Muscle of leg (tissue), 11 donors: ENCODE results near the gene ZNF655. TPM values are rescaled to one million over a fixed set of nuclear protein-coding genes. Genes with fewer than 3 reads are reported as not detected.
A peak's percentile ranks its signal among the peaks of the same experiment; 100 is the strongest.

Source experiments
- DNase-seq: peaks from one replicate; pipeline ENCODE4 v3.0.0; 2013
- H3K27ac ChIP-seq: one replicate; pipeline ENCODE4 v1.5.1; 2013; ENCODE audit warnings: mild to moderate bottlenecking, low read length, control low read depth
- H3K27me3 ChIP-seq: one replicate; pipeline ENCODE4 v1.6.1; 2013; ENCODE audit warnings: low read length; ENCODE audit not compliant: control insufficient read depth, insufficient read depth
- H3K36me3 ChIP-seq: one replicate; pipeline ENCODE4 v1.6.1; 2013; ENCODE audit warnings: low read length; ENCODE audit not compliant: control insufficient read depth, insufficient read depth
- H3K4me1 ChIP-seq: one replicate; pipeline ENCODE4 v1.6.1; 2013; ENCODE audit warnings: low read length; ENCODE audit not compliant: control insufficient read depth, insufficient read depth
- H3K4me3 ChIP-seq: one replicate; pipeline ENCODE4 v1.5.1; 2013; ENCODE audit warnings: low read length, control low read depth
- H3K9me3 ChIP-seq: replicated peaks from 2 replicates; pipeline ENCODE4 v1.6.1; 2013; ENCODE audit warnings: low read depth, low read length; ENCODE audit not compliant: control insufficient read depth
- whole genome bisulfite sequencing: methylation state at CpG from one replicate; pipeline ENCODE4 v1.1.5; 2013; ENCODE audit warnings: missing lambda C conversion rate; ENCODE audit not compliant: insufficient coverage; 5-methylcytosine and 5-hydroxymethylcytosine counted together
- polyA plus RNA-seq, 8 donors: library from polyadenylated mRNA; unstranded; fragments of 120-200 nt; gene quantifications; one replicate each; pipeline versions ENCODE4 v1.2.1 to v1.2.3, GENCODE V29; 2013; ENCODE audit warnings: inconsistent platforms in 1 of 8, low replicate concordance in 1 of 8; ENCODE audit not compliant: insufficient read length in 8 of 8, insufficient read depth in 1 of 8
- total RNA-seq: library from RNA; stranded (reverse); fragments of 120-200 nt; gene quantifications from one replicate; pipeline ENCODE4 v1.2.4, GENCODE V29; 2013

Gene ZNF655
- total and polyA plus RNA-seq, 9 donors = 32.3 to 51.9 (median 38.7) TPM

- WGBS = 59% methylated on average over 2 of the region's 7 CpGs
- Histone ChIP-seq H3K4me1 (no peaks in the 10 kb centered on the region), H3K36me3 (no peaks in the 10 kb centered on the region), H3K4me3 (no peak overlapping the region), H3K27ac (no peak overlapping the region), H3K9me3 (no peaks in the 10 kb centered on the region), H3K27me3 (no peaks in the 10 kb centered on the region)
- DNase-seq = no peak
Observed at GRCh38 chr7:99601656-99602310, 43.3 kb downstream of the ZNF655 start.

- WGBS = no CpG with 5 or more reads among the region's 7 CpGs
- Histone ChIP-seq H3K4me1 (no peaks in the 10 kb centered on the region), H3K27ac (no peak overlapping the region), H3K4me3 (no peak overlapping the region), H3K36me3 (no peaks in the 10 kb centered on the region), H3K27me3 (no peaks in the 10 kb centered on the region), H3K9me3 (no peaks in the 10 kb centered on the region)
- DNase-seq = no peak
Observed at GRCh38 chr7:99605527-99605926, 47.1 kb downstream of the ZNF655 start.

- no peak overlapping the region for H3K4me3 ChIP-seq
- no peaks in the 10 kb centered on the region for H3K27me3 ChIP-seq
- no peak overlapping the region for H3K27ac ChIP-seq
- no peaks in the 10 kb centered on the region for H3K36me3 ChIP-seq
- DNase-seq = no peak
- no peaks in the 10 kb centered on the region for H3K9me3 ChIP-seq
- WGBS = 73% methylated on average over 7 of the region's 8 CpGs
- H3K4me1 ChIP-seq = no peaks in the 10 kb centered on the region
Observed at GRCh38 chr7:99606531-99606930, 48.1 kb downstream of the ZNF655 start.

- WGBS = 72% methylated on average over 8 of the region's 9 CpGs
- Histone ChIP-seq H3K27ac (no peak overlapping the region), H3K9me3 (no peaks in the 10 kb centered on the region), H3K4me3 (no peak overlapping the region), H3K36me3 (no peaks in the 10 kb centered on the region), H3K27me3 (no peaks in the 10 kb centered on the region), H3K4me1 (no peaks in the 10 kb centered on the region)
- DNase-seq = no peak
Observed at GRCh38 chr7:99607548-99607947, 49.1 kb downstream of the ZNF655 start.

- H3K4me1 ChIP-seq = peaks cover 4% of the 10 kb centered on the region
- H3K9me3 ChIP-seq = no peaks in the 10 kb centered on the region
- WGBS = no CpG with 5 or more reads among the region's 3 CpGs
- no peak overlapping the region for H3K4me3 ChIP-seq
- peaks cover 3% of the 10 kb centered on the region for H3K27me3 ChIP-seq
- DNase-seq = no peak
- no peak overlapping the region for H3K27ac ChIP-seq
- peaks cover 10% of the 10 kb centered on the region for H3K36me3 ChIP-seq
Observed at GRCh38 chr7:99614495-99614894, 56.1 kb downstream of the ZNF655 start.

GRCh38 chr7:99615989-99616358 is 57.5 kb downstream of the ZNF655 start:
- DNase-seq = no peak
- peaks cover 4% of the 10 kb centered on the region for H3K4me1 ChIP-seq
- no peak overlapping the region for H3K4me3 ChIP-seq
- peaks cover 3% of the 10 kb centered on the region for H3K27me3 ChIP-seq
- WGBS = 100% methylated on average over 2 of the region's 5 CpGs
- no peak overlapping the region for H3K27ac ChIP-seq
- H3K9me3 ChIP-seq = no peaks in the 10 kb centered on the region
- H3K36me3 ChIP-seq = peaks cover 24% of the 10 kb centered on the region

GRCh38 chr7:99616359-99617191 is 58.1 kb downstream of the ZNF655 start, which contains the start of gene ZSCAN25:
Gene ZSCAN25, plus strand, starts transcription at chr7:99616946. Its CDS starts 2,661 bp downstream, at chr7:99619607.
- peaks cover 30% of the 10 kb centered on the region for H3K36me3 ChIP-seq
- H3K27ac ChIP-seq = peak within 1 kb of the TSS; percentile 63
- H3K27me3 ChIP-seq = peaks cover 3% of the 10 kb centered on the region
- WGBS = under 1% methylated on average over 56 of the region's 60 CpGs
- DNase-seq = peak; percentile 96
- no peaks in the 10 kb centered on the region for H3K9me3 ChIP-seq
- peak within 1 kb of the TSS; percentile 88 for H3K4me3 ChIP-seq
- H3K4me1 ChIP-seq = peaks cover 4% of the 10 kb centered on the region

GRCh38 chr7:99617192-99617781 is 58.8 kb downstream of the ZNF655 start:
- Histone ChIP-seq H3K36me3 (peaks cover 35% of the 10 kb centered on the region), H3K9me3 (no peaks in the 10 kb centered on the region), H3K27ac (peak overlapping the region; percentile 36), H3K4me3 (peak overlapping the region; percentile 88), H3K4me1 (peaks cover 4% of the 10 kb centered on the region), H3K27me3 (peaks cover 3% of the 10 kb centered on the region)
- DNase-seq = no peak
- 20% methylated on average over 17 of the region's 22 CpGs for WGBS

GRCh38 chr7:99618726-99619125 is 60.3 kb downstream of the ZNF655 start:
- peaks cover 49% of the 10 kb centered on the region for H3K36me3 ChIP-seq
- WGBS = 100% methylated on average over 2 of the region's 3 CpGs
- no peaks in the 10 kb centered on the region for H3K9me3 ChIP-seq
- no peak overlapping the region for H3K4me3 ChIP-seq
- H3K27me3 ChIP-seq = peaks cover 3% of the 10 kb centered on the region
- no peak for DNase-seq
- H3K4me1 ChIP-seq = peaks cover 4% of the 10 kb centered on the region
- no peak overlapping the region for H3K27ac ChIP-seq

GRCh38 chr7:99619571-99620130 is 61.2 kb downstream of the ZNF655 start:
- Histone ChIP-seq H3K9me3 (no peaks in the 10 kb centered on the region), H3K36me3 (peaks cover 58% of the 10 kb centered on the region), H3K27ac (no peak overlapping the region), H3K4me3 (no peak overlapping the region), H3K27me3 (peaks cover 3% of the 10 kb centered on the region), H3K4me1 (peaks cover 4% of the 10 kb centered on the region)
- 97% methylated on average over 18 of the region's 18 CpGs for WGBS
- DNase-seq = no peak
